GM21717 (cell line): Measurements from ENCODE around the gene DTD1.

Experiments used
- ATAC-seq: cut with Tn5 transposase; IDR thresholded peaks from one replicate; pipeline ENCODE4 v1.9.1; 2021; ENCODE audit warnings: mild to moderate bottlenecking, moderate library complexity; ENCODE audit not compliant: unreplicated experiment

Gene DTD1

DNA sequence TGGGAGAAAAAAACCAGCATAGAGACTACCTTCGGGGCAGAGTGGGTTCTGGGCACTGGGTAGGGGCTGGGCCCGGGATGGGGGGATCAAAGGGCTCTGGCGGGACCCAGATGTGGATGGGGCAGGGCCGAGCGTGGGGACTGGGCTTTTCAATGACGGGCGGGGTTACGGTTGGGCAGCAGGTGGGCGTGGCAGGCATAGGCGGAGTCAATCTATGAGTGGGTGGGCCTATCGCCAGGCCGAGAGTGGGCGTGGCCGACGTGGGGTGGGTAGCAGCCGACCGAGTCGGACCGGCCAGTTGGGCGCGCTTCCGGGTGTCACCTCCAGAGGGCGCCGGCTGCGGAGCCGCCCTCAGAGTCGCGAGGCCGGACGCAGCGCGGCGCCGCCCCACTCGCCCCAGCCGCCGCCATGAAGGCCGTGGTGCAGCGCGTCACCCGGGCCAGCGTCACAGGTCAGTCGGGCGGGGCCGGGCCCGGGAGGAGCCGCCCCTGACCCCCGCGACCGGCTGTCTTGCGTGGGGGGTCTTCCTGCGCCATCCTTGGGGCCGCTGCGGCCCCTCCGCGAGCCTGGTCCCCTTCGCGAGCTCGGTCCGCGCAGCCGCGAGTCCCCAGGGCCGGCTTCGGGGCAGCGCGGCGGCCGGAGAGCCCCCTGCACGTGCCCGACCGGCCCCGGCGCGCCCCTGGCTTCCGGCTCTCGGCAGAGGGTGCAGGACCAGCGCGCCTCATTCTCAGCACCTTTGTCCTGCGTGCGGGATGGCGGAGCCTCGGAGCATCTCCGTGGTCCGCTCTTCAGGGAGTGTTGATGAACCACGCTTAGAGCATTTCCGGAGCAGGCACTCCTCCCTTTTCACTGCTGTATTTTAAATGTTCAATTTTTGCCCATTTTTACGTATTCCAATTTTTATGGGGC lies at the start of gene DTD1:
Gene DTD1 (plus strand): TSS at position 390 of the 909 bp plus-strand sequence. CDS start 19 bp downstream, at position 409.
- peak; percentile 90 for ATAC-seq

DNA sequence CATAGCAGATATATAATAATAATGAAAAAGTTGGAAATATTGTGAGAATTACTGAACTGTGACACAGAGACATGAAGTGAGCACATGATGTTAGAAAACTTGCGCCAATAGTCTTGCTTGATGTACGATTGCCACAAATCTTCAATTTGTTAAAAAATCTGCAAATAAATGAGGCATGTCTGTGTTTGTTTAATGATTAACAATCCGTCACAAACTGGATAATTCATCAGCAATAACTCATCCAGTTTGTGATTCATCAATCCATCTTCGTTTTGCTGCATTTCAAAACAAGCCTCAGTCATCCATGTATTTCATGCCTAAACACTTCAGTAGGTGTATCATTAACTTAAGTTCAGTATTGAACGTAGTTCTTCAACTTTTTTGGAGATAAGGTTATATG lies 46.1 kb upstream of the DTD1 start:
- no peak for ATAC-seq

- no peak for ATAC-seq
Measured at GRCh38 chr20:18543216-18543615, 44.6 kb upstream of the DTD1 start.

GRCh38 chr20:18543932-18544331 lies 43.9 kb upstream of the DTD1 start:
- no peak for ATAC-seq

GRCh38 chr20:18545566-18545965 lies 42.3 kb upstream of the DTD1 start:
- no peak for ATAC-seq

- no peak for ATAC-seq
Measured at GRCh38 chr20:18548465-18548864, 39.4 kb upstream of the DTD1 start.

DNA sequence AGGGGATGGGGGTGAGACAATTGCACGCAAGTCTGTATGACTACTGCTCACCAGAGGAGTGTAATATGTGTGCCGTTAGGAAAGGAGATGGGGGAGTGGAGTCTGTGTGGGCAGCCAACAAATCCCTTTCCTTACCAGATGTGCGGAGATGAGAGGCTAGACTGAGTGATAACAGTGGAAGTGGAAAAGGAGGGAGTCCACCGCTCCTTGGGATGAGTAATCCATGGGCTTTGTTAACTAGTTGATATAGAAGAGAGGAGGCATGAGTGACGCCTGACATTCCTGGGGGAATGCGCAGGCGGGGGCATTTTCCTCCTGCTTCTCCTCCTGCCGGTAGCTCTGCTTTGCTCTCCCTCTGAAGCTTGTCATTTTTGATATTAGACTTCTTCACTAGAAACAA lies 34.1 kb upstream of the DTD1 start:
- no peak for ATAC-seq

- peak; percentile 99 for ATAC-seq
Measured at GRCh38 chr20:18566892-18567738, 20.7 kb upstream of the DTD1 start, which contains the start of gene SMIM26. TSS of gene SMIM26 (plus strand) at chr20:18567432. CDS start at chr20:18567479, 47 bp downstream.

- ATAC-seq: peak; percentile 10
Measured at GRCh38 chr20:18567739-18568091, 20.1 kb upstream of the DTD1 start.

DNA sequence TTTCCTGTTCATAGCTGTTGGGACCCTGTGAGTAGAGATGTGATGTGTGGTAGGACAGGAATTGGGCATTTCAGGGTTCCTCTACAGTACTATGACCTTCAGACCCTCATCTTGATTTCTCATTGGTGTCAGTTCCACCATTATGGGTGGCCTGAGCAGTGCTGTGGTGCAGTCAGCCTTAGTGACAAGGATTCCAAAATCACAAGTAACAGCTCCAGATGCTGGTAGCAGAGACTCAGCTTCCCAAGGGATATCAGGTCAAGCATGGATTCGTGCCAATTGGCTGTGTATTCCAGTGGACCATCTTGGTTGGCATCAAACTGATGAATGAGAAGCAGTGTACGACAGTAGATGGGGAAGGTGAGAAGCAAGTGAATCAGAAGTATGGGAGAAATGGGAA lies 16.8 kb upstream of the DTD1 start:
- no peak for ATAC-seq

DNA sequence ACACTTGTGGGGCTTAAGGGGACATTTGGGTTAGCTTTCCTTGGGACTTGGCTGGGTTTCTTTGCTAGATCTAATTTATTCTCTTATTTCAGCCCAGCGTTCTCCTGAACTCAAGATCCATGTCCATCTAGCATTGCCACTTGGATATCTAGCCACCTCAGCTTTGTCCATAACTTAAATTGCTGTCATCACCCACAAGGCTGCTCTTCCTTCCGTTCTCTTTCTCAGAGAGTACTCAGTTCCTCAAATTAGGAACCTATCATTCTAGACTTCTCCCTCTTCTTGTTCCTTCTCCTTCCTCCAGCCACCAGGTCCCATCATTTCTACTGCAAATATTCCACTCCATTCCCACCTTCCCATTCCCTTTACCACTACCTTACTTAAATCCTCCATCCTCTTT lies 16.3 kb upstream of the DTD1 start:
- no peak for ATAC-seq

DNA sequence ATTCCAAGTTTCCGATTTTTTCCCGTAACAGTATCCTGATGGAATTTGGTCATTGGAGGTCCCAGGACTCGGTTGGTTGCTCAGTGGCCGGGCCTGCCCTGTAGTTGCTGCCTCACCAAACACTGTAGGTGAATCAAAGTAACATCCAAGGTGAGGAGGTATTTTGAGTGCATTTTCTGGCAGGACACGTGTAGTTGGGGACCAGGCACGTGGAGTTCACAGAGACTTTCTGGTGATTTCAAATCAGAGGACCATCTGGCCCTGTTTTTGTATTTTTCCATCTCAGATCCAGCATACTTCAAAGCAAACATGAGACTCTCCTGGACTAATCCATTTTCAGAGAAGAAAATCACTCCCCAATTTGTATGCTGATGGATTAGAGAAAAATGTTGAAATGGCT lies 9.9 kb upstream of the DTD1 start:
- ATAC-seq: no peak

- ATAC-seq: no peak
Measured at GRCh38 chr20:18578581-18578980, 9.3 kb upstream of the DTD1 start.

DNA sequence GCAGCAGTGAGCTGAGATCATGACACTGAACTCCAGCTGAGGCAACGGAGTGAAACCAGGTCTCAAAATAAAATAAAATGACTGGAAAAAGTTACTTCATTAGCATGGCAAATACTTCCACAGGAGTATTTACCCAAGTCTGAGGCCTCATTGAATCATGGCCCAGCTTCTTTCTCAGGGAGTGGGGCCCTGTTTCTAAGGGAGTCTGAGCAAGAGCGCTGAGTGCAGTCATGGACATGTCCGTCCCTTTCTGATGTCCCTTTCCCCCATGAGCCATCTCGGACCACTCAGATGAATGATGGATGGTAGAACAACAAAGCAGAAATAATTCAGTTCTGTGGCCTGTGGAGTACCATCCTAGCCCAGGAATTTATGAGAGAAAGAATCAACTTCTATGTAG lies 7.8 kb upstream of the DTD1 start:
- ATAC-seq: no peak

DNA sequence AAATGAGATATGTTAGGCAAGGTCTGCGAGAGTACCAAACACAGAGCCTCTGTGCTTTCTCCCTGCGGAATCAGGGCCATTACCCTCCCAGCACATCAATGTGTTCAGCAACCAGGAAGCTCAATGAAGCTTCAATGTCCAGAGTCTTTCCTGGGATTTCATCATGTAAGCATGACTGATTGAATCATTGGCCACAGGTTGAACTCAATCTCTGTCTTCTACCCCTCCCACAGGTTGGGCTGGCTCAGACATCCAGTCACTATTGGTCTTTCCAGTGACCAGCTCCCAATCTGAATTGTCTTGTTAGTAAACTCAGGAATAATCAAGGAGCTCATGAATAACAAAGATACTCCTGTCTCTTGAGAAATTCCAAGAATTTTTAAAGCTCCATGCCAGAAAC lies 2.7 kb upstream of the DTD1 start:
- ATAC-seq: no peak

GRCh38 chr20:18588574-18588933 lies 700 bp downstream of the DTD1 start:
- ATAC-seq: peak; percentile 14

- no peak for ATAC-seq
Measured at GRCh38 chr20:18589941-18590674, 2.3 kb downstream of the DTD1 start.

GRCh38 chr20:18596270-18596669 lies 8.4 kb downstream of the DTD1 start:
- no peak for ATAC-seq

DNA sequence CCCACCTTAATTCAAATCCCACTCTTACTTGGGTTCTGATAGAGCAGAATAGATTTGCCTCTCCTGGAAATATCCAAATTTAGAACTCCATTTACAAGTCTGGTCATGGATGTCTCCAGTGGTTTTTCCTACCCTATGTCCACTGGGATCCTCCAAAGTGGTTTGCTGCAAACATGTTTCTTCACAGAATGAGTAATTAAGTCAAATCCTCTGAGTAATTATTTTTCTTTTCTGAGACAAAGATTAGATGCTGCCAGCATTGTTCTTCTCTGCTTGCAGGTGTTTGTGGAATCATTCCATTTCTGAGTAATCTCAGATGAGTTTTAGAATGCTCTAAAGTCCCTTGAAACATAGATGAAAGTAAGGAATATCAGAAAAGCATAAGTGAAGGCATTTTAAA lies 21.9 kb downstream of the DTD1 start:
- no peak for ATAC-seq

- no peak for ATAC-seq
Measured at GRCh38 chr20:18611492-18611891, 23.6 kb downstream of the DTD1 start.

DNA sequence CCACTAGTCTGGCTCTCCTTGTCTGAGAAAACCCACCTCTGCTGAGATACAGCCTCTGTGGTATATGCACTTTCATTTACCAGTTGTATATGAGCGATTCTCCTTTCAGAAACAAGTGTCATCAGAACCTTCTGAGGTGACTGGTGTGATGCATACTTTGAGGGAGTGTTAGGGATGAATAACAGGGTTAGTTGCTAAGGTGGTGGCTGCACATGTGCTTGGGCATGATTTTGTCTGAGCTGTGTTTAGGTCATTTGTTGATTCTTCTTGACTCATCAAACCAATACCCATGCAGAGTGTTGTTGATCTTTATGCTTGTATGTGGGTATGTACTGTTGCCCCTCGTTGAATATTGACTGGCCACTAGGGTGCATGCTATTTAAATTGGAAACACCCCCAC lies 25.7 kb downstream of the DTD1 start:
- ATAC-seq: no peak
